HG03045 (cell line): ENCODE measurements around the gene NOD1.
"Not testable (repeated sequence)": the region's sequence is repeated elsewhere in the genome, so short reads cannot be mapped to it uniquely, and the experiment has no call there.

Source experiments
- ATAC-seq: cut with Tn5 transposase; IDR thresholded peaks from one replicate; pipeline ENCODE4 v1.9.1; 2021; ENCODE audit warnings: mild to moderate bottlenecking, moderate library complexity; ENCODE audit not compliant: unreplicated experiment

The NOD1 gene

DNA sequence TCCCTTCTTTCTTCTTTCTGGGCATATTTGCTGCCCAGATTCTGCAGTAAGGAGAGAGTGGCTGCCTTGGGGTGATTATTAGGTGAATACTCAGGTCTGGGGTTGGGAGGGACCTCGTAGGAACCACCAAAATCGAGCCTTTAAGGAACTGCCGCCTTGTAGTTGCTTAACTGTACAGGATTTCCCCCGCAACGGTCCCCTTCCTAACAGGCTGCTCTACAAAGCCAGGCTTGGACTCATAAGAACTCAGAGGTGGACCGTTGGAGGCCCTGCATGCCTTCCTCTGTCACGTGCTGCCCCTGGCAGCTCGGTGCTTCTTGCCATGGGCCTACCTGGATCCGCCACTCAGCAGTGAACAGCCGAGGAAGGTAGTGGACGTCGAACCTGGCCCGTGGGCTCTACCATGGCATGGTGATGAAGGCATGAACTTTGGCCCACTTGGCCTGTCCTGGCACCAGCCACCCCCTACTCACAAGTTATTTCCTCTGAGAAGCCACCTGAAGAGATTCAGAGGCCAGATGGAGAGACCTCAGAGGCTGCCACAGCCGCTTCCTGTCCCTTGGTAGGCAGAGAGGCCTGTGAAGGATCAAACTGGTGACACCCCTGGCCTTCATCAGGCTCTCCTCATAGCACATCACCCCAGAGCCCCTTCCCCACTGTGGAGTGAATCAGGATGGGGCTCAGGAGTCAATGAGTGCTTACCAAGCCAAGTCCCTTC is 54.6 kb downstream of the NOD1 start:
- ATAC-seq = no peak

DNA sequence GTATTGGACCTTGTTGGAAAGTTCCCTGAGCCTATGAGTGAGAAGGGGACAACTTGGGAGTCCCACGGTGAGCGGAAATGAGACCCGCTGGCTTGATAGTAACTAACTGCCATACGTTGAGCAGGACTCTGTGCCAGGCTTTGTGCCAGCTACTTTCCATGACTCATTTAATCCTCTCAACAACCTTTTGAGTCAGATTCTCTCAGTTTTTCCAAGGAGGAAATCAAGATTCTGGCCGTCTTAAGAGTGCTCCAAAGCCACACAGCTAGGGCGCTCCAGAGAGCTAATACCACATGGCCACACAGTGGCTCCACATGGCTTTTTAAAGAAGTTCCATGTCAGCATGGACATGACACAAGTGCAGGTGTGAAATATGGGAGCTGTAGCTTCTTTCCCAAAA is 55.7 kb downstream of the NOD1 start:
- ATAC-seq = no peak

DNA sequence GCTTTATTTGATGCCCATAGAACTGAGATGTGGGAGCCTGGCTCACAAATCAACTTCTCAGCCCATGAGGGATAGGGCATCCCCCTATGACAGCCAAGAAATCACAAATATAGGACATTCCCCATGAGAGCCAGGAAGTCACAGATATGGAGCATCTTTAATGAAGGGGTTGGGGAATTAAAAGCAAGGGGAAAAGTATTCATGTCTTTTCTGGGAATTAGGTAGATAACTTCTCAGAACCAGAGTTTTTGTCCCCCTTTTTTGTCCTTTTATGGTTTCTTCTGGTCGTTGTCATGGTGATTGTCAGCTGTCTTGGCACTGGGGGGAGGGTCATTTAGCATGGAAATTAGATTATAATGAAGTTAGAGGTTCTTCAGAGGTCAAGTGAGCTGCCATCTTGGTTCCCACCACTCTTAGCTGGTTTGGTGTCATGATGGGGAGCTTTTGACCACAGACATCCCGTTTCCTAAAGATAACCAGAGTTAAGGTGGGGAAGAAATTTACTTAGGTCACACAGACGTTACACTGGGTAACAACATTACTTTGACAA is 56.9 kb downstream of the NOD1 start:
- no peak for ATAC-seq

DNA sequence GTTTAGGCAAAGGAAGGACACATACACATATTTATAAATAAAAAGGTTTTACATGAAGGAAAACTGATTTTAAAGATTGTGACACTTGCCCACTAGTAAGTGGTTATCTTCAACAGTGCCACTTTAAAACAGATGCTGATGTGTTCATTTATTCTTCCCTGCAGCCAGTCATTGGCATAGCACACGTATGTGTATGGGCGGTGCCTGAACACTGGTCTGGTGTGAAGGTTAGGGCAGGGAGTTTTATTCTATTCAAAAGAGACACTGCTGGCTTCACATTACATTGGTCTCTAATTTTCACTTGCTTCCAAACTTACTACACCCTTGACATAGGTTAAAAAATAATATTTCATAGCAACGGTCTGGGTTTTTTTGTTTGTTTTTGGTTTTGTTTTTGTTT is 57.9 kb downstream of the NOD1 start:
- no peak for ATAC-seq

DNA sequence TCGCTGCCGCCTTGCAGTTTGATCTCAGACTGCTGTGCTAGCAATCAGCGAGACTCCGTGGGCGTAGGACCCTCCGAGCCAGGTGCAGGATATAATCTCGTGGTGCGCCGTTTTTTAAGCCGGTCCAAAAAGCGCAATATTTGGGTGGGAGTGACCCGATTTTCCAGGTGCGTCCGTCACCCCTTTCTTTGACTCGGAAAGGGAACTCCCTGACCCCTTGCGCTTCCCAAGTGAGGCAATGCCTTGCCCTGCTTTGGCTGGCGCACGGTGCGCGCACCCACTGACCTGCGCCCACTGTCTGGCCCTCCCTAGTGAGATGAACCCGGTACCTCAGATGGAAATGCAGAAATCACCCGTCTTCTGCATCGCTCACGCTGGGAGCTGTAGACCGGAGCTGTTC is 58.5 kb downstream of the NOD1 start:
- ATAC-seq = not testable (repeated sequence)

DNA sequence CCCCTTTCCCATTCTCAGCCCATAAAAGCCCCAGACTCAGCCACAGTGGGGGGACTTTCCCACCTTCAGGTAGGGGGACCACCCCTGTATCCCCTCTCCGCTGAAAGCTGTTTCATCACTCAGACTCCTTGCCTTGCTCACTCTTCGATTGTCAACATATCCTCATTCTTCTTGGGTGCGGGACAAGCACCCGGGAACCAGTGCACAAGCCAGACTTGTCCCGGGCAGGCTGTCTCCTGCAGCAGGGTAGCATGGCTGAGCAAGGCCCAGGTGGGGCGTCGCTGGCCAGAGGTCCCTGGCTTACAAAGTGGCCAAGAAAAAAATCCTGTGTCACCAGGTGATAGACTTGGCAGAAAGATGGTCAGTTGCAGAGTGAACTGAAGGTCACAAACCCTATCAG is 64.7 kb downstream of the NOD1 start:
- ATAC-seq = no peak

DNA sequence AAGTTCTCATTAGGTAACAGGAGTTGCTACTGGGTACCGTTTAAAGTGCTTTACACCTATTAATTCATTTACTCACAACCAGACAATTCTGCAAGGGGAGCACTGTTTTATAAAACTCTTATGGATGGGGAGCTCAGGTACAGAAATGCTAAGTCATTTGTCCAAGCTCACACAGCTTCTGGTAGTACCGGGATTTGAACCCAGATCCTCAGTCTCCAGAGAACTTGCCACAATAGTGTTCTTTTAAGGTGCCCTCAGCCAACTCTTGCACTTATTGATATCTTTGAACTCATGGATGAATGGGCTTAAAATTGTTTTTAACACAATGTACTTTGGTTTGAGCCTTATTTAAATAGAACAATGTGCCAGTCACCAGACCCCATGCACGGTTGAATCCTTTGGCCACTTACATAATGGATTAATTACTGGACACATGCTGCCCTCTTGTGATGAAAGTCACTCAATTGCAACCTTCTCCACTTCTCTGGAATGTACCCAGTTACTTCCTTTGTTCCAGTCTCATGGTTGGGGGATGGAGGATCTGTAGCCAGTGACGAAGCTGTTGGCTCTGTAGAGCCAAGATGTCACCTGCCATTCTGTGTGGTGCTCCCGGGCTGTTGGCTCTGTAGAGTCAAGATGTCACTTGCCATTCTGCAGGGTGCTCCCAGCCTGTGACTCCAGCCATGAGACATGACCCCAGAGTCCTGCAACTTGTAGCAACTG is 65.6 kb downstream of the NOD1 start:
- no peak for ATAC-seq

DNA sequence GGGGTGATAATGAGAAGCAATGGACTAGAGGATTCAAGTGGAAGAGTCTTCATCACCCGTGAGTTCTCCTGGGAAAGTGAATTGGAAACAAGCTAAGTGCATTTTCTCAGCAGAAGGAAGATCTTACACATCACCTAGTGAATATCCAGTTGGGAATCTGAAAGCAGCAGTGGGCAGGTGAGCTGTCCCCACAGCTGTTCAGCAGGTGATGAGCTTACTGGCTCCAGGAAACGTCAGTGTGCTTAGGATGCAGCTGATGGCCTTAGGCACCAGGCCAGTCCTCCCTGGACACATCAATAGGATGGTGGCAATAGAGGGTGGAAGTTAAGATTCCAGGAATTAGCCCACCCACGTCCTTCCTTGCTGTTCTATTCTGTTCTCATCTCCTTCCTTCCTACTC is 66.7 kb downstream of the NOD1 start:
- no peak for ATAC-seq

DNA sequence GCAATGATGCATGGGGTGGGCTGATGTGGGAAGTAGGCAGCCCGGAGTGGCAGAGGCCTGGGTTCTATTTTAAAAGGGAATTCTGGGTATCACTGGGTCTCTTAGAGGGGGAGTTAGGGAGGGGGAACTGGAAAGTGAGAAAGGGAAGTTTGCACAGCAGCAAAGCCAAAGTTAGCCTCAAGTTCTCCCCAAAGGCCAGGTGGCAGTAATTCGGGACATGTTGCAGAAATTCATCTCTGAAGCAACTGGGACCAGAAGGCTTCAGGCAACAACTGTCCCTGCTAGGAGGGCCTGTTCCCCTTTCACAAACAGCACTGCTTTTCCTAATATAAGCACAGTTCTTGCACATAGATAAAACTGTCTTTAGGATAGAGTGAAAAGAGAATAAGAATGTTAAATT is 67.4 kb downstream of the NOD1 start:
- no peak for ATAC-seq

DNA sequence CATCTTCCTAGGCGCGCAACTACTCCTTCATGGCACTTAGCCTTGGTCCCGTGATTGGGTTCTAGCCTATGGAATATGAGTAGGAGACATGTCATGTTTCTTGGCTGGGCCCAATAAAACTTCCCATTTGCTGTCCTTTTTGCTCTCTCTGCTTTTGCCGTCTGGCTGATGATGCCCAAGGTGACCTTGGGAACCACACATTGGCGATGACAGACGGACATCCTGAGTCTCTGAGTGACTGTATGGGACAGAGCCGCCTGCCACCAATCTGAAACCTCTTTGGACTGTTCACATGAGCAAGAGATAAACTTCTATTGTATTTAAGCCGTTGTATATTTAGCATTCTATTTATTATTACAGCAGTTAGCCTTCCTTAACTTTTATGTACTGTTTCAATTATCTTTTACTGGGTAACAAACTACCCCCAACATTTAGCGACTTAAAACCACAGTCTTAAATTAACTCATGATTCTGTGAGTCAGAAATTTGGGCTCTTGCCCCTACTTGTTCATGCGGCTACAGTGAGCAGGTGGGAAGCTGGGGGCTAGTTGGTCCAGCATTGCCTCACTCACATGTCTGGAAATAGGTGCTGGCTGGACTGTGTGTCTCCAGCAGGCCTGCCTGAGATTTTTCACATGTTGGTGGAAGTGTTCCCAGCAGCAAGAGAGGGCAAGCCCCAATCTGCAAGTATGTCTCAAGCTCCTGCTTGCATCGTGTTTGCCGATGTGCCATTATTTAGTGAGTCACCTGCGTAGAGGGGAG is 71.7 kb downstream of the NOD1 start:
- no peak for ATAC-seq

DNA sequence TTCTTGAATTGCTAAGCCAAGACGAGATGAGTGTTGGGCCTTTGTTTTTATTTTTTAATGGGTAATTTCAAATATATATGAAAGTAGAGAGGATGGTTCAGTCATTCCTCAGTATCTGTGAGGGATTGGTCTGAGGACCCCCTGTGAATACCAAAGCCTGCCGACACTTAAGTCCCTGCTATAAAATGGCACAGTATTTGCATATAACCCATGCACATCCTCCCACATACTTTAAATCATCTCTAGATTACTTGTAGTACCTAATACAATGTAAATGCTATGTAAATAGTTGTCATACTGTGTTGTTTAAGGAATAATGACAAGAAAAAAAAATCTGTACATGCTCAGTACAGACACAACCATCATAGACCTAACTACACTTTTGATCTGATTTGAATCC is 73.4 kb downstream of the NOD1 start:
- no peak for ATAC-seq

DNA sequence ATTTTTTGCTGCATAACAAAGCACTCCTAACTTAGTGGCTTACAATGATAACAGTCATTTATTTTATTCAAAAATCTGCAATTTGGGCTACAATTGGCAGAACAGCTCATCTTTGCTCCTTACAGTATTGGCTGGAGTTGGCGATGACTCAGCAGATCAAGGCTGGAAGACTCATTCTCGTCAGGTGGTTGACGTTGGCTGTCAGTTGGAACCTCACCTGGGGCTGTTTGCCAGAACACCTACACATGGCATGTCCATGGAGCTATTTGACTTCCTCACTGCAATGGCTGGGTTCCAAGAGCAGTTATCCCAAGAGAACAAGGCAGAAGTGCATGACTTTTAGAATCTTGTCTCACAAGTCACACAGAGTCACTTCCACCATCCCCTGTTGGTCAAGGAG is 75.1 kb downstream of the NOD1 start:
- no peak for ATAC-seq

DNA sequence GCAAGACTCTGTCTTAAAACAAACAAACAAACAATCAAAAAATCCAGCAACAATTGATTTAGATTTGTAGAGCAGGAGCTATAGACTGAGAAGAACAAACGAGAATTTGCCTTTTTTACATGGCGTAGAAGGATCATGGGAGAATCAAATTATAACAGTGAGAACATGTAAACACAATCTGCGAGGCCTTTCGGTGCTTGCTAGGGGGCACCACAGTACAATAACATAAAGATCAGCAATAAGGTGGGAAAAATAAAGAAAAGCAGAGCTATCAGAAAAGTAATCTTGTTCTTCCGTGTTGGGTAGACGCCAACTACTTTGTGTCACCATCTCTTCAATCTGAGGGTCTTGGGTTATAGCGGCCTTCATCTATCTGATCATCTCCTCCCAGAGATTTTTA is 82.2 kb downstream of the NOD1 start:
- ATAC-seq = no peak

DNA sequence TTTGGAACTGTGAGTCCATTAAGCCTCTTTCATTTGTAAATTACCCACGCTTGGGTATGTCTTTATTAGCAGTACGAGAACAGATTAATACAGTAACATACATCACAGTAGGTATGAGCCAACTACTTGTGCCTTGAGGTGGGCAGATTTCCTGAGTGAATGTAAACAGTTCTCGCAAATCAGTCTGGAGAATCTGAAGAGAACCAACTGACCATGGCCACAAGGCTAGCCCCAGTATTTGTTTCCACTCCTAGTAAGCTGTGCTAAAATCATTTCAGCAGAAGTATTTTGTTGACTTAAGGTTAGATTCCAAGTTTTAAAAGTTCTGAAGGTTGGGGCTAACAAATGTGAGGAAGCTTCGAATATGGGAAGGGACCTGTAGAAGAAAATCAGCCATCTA is 82.9 kb downstream of the NOD1 start:
- no peak for ATAC-seq

DNA sequence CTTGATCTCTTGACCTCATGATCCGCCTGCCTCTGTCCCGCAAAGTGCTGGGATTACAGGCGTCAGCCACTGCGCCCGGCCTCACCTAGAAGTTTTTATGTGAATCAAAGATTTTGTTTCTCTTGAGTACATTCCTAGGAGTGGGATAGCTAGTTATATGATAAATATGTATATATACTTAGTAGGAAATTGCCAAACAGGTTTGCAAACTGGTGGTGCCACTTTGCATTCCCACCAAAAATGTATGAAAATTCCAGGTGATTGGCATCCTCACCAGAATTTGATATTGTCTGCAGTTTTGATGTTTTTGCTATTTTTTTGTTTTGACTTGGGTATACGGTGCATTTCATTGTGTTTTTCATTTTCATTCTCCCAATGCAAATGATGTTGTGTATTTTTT is 86.8 kb downstream of the NOD1 start:
- ATAC-seq = no peak

DNA sequence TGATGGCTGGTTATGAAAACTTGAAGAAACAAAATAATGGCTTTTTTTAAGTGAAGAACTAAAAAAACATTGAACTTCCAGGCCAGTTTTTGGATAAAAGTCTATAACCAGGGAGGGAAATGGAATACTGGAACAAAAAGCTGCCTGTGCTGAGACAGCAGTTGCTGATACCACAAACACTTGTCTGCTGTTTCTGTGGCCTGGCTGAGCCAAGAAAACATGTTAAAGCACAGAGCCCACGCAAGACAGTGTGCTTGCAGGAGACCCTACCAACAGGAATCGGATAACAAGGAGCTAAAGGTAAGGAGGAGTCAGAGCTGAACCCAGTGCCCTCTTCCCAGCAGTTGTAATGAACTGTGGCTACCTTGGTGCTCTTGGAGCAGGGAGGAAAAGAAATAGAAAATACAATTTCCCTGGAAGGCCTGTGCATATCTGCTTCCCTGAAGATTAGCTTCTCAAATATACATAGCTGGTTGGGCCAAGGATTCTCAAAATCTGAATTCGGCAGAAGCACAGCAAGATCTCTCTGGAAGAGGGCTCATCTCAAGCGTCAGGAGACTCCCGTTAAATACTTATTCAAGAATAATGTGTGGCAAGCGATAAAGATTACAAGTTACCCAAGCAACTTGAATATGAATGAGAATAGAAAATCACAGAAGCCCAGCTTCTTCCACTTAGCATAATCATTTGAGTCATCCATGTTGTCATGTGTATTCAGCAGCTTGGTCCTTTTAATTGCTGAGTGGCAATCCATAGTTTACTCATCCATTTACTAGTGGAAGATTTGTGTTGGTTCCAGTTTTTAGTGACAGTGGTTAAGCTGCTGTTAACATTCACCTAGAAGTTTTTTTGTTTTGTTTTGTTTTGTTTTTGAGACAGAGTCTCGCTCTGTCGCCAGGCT is 87.6 kb downstream of the NOD1 start:
- no peak for ATAC-seq

DNA sequence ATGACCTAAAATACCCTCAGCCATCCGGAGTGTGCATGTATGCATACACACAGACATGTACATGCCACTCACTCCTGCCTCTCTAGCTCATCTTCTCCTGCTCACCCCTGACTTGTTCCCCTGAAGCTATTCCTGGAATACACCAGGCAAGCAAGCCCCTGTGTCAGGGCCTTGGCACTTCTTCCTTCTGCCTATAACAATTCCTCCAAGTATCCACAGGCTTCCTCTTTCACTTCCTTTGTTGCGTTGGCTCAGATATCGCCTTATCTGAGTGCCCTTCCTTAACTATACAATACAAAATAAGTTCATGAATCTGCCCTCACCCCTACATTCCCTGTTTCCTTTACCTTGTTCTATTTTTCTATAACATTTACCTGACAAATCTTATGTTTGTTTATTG is 88.8 kb downstream of the NOD1 start:
- ATAC-seq = no peak

DNA sequence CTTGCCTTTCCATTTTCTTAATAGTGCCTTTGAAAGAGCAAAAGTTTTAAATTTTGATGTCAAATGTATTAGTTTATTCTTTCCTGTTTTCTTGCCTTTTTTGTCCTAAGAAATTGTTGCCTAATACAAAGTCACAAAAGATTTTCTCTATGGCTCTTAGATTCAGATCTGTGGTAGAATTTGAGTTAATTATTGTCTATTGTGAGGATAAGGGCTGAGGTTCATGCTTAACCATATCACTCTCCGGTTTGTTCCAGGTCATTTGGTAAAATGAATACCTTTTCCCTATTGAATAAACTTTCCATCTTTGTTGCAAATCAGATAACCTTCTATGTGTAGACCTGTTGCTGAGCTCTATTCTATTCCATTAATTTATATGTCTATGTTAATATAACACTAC is 96.0 kb downstream of the NOD1 start:
- no peak for ATAC-seq

DNA sequence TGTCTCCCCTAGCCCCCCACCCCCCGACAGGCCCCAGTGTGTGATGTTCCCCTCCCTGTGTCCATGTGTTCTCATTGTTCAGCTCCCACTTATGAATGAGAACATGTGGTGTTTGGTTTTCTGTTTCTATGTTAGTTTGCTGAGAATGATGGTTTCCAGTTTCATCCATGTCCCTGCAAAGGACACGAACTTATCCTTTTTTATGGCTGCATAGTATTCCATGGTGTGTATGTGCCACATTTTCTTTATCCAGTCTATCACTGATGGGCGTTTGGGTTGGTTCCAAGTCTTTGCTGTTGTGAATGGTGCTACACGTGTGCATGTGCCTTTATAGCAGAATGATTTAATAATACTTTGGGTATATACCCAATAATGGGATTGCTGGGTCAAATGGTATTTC is 97.8 kb downstream of the NOD1 start:
- not testable (repeated sequence) for ATAC-seq

DNA sequence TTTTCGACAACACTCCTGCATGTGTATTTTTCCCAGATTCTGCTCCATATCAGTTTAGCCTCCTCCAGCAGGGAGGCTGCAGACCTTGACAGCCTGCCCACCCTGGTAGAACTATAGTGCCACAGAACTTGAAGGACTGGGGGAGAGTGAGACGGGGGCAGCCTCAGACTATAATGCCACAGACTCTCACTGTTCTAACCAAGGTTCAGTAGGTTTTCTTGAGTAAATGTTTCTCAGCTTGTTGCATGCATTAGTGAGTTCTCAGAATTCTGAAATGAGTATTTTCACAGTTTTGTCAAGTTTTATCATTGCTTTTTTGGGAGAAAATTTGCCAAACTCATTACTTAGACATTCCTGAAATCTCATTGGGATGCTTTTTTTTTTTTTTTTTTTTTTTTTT is 98.3 kb downstream of the NOD1 start:
- ATAC-seq = no peak

DNA sequence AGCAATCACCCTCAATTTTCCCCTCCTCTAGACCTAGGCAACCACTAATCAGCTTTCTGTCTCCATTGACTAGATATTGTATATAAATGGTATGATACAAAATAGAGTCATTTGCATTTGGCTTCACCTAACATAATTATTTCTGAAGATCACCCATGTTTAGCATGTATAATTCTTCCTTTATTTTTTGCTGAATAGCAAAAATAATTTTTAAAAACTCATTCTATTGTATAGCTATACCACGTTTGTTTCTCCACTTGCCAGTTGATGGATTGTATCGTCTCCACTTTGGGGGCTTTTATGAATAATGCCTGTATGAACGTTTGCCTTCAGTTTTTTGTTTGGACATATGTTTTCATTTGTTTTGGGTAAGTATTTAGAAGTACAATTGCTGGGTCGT is 98.8 kb downstream of the NOD1 start:
- no peak for ATAC-seq
